IMR-90 (cell line): ENCODE results near the gene CDH13. TPM values are rescaled to one million over a fixed set of nuclear protein-coding genes. Genes with fewer than 3 reads are reported as not detected.

Experiments
- ATAC-seq: fragments of 200-7000 bp; cut with Tn5 transposase; 2 replicates; pipeline ENCODE4 v1.9.1; 2020; ENCODE audit warnings: low read depth, mild to moderate bottlenecking, moderate library complexity
- BruUV-seq: library from RNA; stranded (reverse); fragments of 400-500 nt; replicated peaks from 2 replicates; lab custom pipeline; 2021; lab: Mats Ljungman, UMichigan
- CTCF ChIA-PET: fragments of 300-600 bp; formaldehyde crosslinking; extraction: SDS; loops from one replicate; lab custom pipeline; 2021; ENCODE audit warnings: antibody characterized with exemption; lab: Yijun Ruan, JAX
- POLR2A ChIA-PET: fragments of 300-600 bp; sonication (Branson Sonifier 250); formaldehyde crosslinking; loops from one replicate; lab custom pipeline; 2022; ENCODE audit warnings: antibody characterized with exemption; ENCODE audit not compliant: unreplicated experiment; lab: Charles Lee
- DNase-seq: peaks from one replicate; pipeline ENCODE4 v3.0.0; 2013
- H2AFZ ChIP-seq: replicated peaks from 2 replicates; pipeline ENCODE3; 2013; ENCODE audit warnings: low read length, mild to moderate bottlenecking; ENCODE audit not compliant: poor library complexity
- H2AK5ac ChIP-seq: 2 replicates; pipeline ENCODE4 v1.6.1; 2013; ENCODE audit warnings: low read depth, low read length, inconsistent platforms
- H2AK9ac ChIP-seq: replicated peaks from 2 replicates; pipeline ENCODE3; 2013; ENCODE audit warnings: mild to moderate bottlenecking, low read depth, low read length, moderate library complexity; ENCODE audit not compliant: poor library complexity
- H2BK120ac ChIP-seq: 2 replicates; pipeline ENCODE4 v1.6.1; 2013; ENCODE audit warnings: low read depth, low read length, inconsistent platforms
- H2BK15ac ChIP-seq: 3 replicates; pipeline ENCODE4 v1.6.1; 2013; ENCODE audit warnings: low read depth, low read length, inconsistent platforms
- H2BK20ac ChIP-seq: 2 replicates; pipeline ENCODE4 v1.6.1; 2013; ENCODE audit warnings: low read depth, mild to moderate bottlenecking, inconsistent platforms, low read length, moderate library complexity
- H2BK5ac ChIP-seq: 2 replicates; pipeline ENCODE4 v1.6.1; 2013; ENCODE audit warnings: mild to moderate bottlenecking, low read depth, low read length, inconsistent platforms; ENCODE audit not compliant: poor library complexity, severe bottlenecking
- H3K14ac ChIP-seq: replicated peaks from 2 replicates; pipeline ENCODE4 v1.6.1; 2013; ENCODE audit warnings: low read depth, low read length, inconsistent platforms
- H3K18ac ChIP-seq: 2 replicates; pipeline ENCODE4 v1.6.1; 2013; ENCODE audit warnings: low read depth, low read length, control low read depth
- H3K23ac ChIP-seq: 2 replicates; pipeline ENCODE4 v1.6.1; 2013; ENCODE audit warnings: low read depth, low read length, inconsistent platforms
- H3K27ac ChIP-seq: 2 replicates; pipeline ENCODE4 v1.5.1; 2013; ENCODE audit warnings: mild to moderate bottlenecking, control low read depth, low read length; ENCODE audit not compliant: insufficient read depth
- H3K27me3 ChIP-seq: 2 replicates; pipeline ENCODE4 v1.6.1; 2013; ENCODE audit warnings: low read length; ENCODE audit not compliant: control insufficient read depth, insufficient read depth
- H3K36me3 ChIP-seq: 2 replicates; pipeline ENCODE4 v1.6.1; 2013; ENCODE audit warnings: low read length, mixed read lengths; ENCODE audit not compliant: control insufficient read depth, insufficient read depth
- H3K4ac ChIP-seq: 2 replicates; pipeline ENCODE4 v1.6.1; 2013; ENCODE audit warnings: low read depth, low read length, inconsistent platforms
- H3K4me1 ChIP-seq: 2 replicates; pipeline ENCODE4 v1.6.1; 2013; ENCODE audit warnings: low read length, mixed read lengths; ENCODE audit not compliant: control insufficient read depth, insufficient read depth
- H3K4me2 ChIP-seq: 2 replicates; pipeline ENCODE4 v1.6.1; 2013; ENCODE audit warnings: low read depth, mild to moderate bottlenecking, control low read depth, low read length, moderate library complexity
- H3K4me3 ChIP-seq: 2 replicates; pipeline ENCODE4 v1.5.1; 2013; ENCODE audit warnings: low read depth, mild to moderate bottlenecking, control low read depth, low read length, moderate library complexity; ENCODE audit not compliant: insufficient read depth
- H3K56ac ChIP-seq: 2 replicates; pipeline ENCODE4 v1.6.1; 2013; ENCODE audit warnings: low read length, inconsistent platforms; ENCODE audit not compliant: insufficient read depth; ENCODE audit errors: extremely low read depth
- H3K79me1 ChIP-seq, 2 experiments: 2 replicates each; pipeline ENCODE4 v1.6.1; 2013; ENCODE audit warnings: low read length in 2 of 2, inconsistent platforms in 1 of 2, low read depth in 1 of 2
- H3K9ac ChIP-seq: 2 replicates; pipeline ENCODE4 v1.6.1; 2013; ENCODE audit warnings: low read depth, low read length, control low read depth
- H3K9me1 ChIP-seq: 2 replicates; pipeline ENCODE4 v1.6.1; 2013; ENCODE audit warnings: low read length, inconsistent platforms; ENCODE audit not compliant: insufficient read depth
- H3K9me3 ChIP-seq: 2 replicates; pipeline ENCODE4 v1.6.1; 2013; ENCODE audit warnings: low read length; ENCODE audit not compliant: control insufficient read depth, insufficient read depth
- H4K20me1 ChIP-seq: 2 replicates; pipeline ENCODE4 v1.6.1; 2013; ENCODE audit warnings: low read length, inconsistent platforms; ENCODE audit not compliant: insufficient read depth
- H4K5ac ChIP-seq: 2 replicates; pipeline ENCODE4 v1.6.1; 2013; ENCODE audit warnings: mild to moderate bottlenecking, low read depth, low read length, control low read depth
- H4K8ac ChIP-seq, 2 experiments: 2 replicates each; pipeline ENCODE4 v1.6.1; 2013; ENCODE audit warnings: low read depth in 2 of 2, low read length in 2 of 2, control low read depth in 1 of 2, inconsistent platforms in 1 of 2
- H4K91ac ChIP-seq: 2 replicates; pipeline ENCODE4 v1.6.1; 2013; ENCODE audit warnings: low read depth, low read length, inconsistent platforms; ENCODE audit not compliant: insufficient read depth
- BHLHE40 ChIP-seq: fragments of 150-350 bp; IDR thresholded peaks from 2 replicates; pipeline ENCODE4 v1.6.1; 2016; ENCODE audit warnings: mild to moderate bottlenecking, low read depth, low read length
- CEBPB ChIP-seq: IDR thresholded peaks from 2 replicates; pipeline ENCODE4 v1.6.1; 2012; ENCODE audit warnings: low read depth, low read length, improper control_type of control experiment
- MXI1 ChIP-seq: IDR thresholded peaks from 2 replicates; pipeline ENCODE4 v1.6.1; 2012; ENCODE audit warnings: low read depth, mild to moderate bottlenecking, low read length, moderate library complexity, borderline replicate concordance
- NFE2L2 ChIP-seq: fragments of 150-350 bp; IDR thresholded peaks from 2 replicates; pipeline ENCODE4 v1.6.1; 2016; ENCODE audit warnings: low read depth, mild to moderate bottlenecking, low read length
- RAD21 ChIP-seq: IDR thresholded peaks from 2 replicates; pipeline ENCODE4 v1.6.1; 2012; ENCODE audit warnings: low read length, improper control_type of control experiment
- SMC3 ChIP-seq: fragments of 150-350 bp; IDR thresholded peaks from 2 replicates; pipeline ENCODE4 v1.6.1; 2016; ENCODE audit warnings: low read depth, mild to moderate bottlenecking, antibody characterized with exemption, low read length, moderate library complexity
- WGBS, 2 experiments: methylation state at CpG; one replicate each; pipeline versions ENCODE4 v1.1.5 to v1.1.7; 2013; ENCODE audit warnings: missing lambda C conversion rate in 2 of 2; ENCODE audit not compliant: insufficient read length in 1 of 2; ENCODE audit errors: extremely low coverage in 2 of 2; 5-methylcytosine and 5-hydroxymethylcytosine counted together
- dilution Hi-C: fragments of 300-500 bp; cut with HindIII; formaldehyde crosslinking; loops from one replicate; pipeline ENCODE4 v1.14.3; 2018; ENCODE audit warnings: low sequenced_read_pairs; ENCODE audit not compliant: unreplicated experiment
- in situ Hi-C: fragments of 300-500 bp; cut with MboI; formaldehyde crosslinking; loops from 3 replicates; pipeline ENCODE4 v1.14.3; 2019; ENCODE audit warnings: low sequenced_read_pairs, inconsistent platforms, mixed read lengths
- intact Hi-C: fragments of 100-400 bp; cut with micrococcal nuclease; formaldehyde crosslinking; loops from 2 replicates; pipeline ENCODE4 v1.10.0; 2022
- polyA plus RNA-seq, 3 experiments: library from polyadenylated mRNA; depleted of rRNA; stranded (reverse); fragments of >200 nt; gene quantifications; 2 replicates each; pipeline ENCODE4 v1.2.3, GENCODE V29; 2012; ENCODE audit warnings: low replicate concordance in 1 of 3
- total RNA-seq: library from RNA; depleted of rRNA; stranded (reverse); fragments of >200 nt; gene quantifications from 2 replicates; pipeline ENCODE4 v1.2.3, GENCODE V29; 2012
- TF ChIP-seq, protein P1 (sequence below): fragments of 150-350 bp; IDR thresholded peaks from 2 replicates; pipeline ENCODE4 v1.6.1; 2016; ENCODE audit warnings: low read depth, mild to moderate bottlenecking, low read length, moderate library complexity, borderline replicate concordance
- TF ChIP-seq, protein P2 (sequence below): conservative IDR thresholded peaks from 2 replicates; pipeline ENCODE4 v1.5.1; 2012; ENCODE audit warnings: mild to moderate bottlenecking, low read depth, low read length, improper control_type of control experiment

CDH13 gene
- total and polyA plus RNA-seq, 2 of the 4 experiments (the other 2 are of a cell fraction), result 61.6 to 74.7 TPM

DNA sequence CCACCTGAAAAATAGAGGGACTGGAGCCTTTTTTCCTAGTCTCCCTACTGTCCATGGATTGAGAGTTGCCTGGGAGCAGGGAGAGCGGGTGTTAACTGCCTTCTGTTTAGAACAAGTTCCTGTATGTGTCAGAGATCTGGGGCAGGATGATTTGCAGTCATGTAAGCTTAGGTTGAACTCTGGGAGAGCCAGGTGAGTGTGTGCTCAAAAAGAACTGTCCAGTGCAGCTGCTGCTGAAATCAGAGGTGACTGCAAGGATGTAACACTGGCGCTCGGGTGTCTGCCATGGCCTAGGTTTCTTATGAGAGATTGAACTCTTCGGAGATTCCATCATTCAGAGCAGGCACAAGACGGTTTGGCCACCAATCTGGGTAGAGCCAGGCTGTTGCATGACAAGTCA is 432.5 kb downstream of the CDH13 start:
- BruUV-seq, result no TSS peak
- Histone ChIP-seq H3K79me1 (no peaks in the 10 kb centered on the region), H3K9ac (no peak overlapping the region), H3K36me3 (no peaks in the 10 kb centered on the region), H3K4me1 (no peaks in the 10 kb centered on the region), H4K8ac (no peak overlapping the region), H4K91ac (no peak overlapping the region), H4K5ac (no peak overlapping the region), H3K18ac (no peak overlapping the region), H2AK5ac (no peak overlapping the region), H3K4me3 (no peak overlapping the region), H3K23ac (no peak overlapping the region), H3K9me3 (no peaks in the 10 kb centered on the region), H2BK120ac (no peak overlapping the region), H2BK15ac (no peak overlapping the region), H3K27ac (no peak overlapping the region), H3K9me1 (no peaks in the 10 kb centered on the region), H3K27me3 (no peaks in the 10 kb centered on the region), H4K20me1 (no peaks in the 10 kb centered on the region; the same call in 1 of the 2 replicates), H2BK5ac (no peak overlapping the region), H2AK9ac (no peak overlapping the region), H3K14ac (no peak overlapping the region), H3K4me2 (no peak overlapping the region), H3K56ac (no peak overlapping the region), H2AFZ (no peak overlapping the region), H3K4ac (no peak overlapping the region), H2BK20ac (no peak overlapping the region)
- ATAC-seq, result no peak
- ChIA-PET CTCF (no interaction called here), POLR2A (no interaction called here)
- WGBS, 2 experiments, result 69% methylated on average over 4 of the region's 5 CpGs; no CpG with 5 or more reads in 1 of the 2 experiments
- in situ Hi-C loops (no loop called here), dilution Hi-C loops (no loop called here), intact Hi-C loops (no loop called here)
- DNase-seq, result peak; percentile 11
- TF ChIP-seq RAD21 (no peak), SMC3 (no peak), BHLHE40 (no peak), NFE2L2 (no peak), CEBPB (no peak), MXI1 (no peak)
- TF ChIP-seq, protein P1, sequence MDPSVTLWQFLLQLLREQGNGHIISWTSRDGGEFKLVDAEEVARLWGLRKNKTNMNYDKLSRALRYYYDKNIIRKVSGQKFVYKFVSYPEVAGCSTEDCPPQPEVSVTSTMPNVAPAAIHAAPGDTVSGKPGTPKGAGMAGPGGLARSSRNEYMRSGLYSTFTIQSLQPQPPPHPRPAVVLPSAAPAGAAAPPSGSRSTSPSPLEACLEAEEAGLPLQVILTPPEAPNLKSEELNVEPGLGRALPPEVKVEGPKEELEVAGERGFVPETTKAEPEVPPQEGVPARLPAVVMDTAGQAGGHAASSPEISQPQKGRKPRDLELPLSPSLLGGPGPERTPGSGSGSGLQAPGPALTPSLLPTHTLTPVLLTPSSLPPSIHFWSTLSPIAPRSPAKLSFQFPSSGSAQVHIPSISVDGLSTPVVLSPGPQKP, result no peak
- TF ChIP-seq, protein P2, sequence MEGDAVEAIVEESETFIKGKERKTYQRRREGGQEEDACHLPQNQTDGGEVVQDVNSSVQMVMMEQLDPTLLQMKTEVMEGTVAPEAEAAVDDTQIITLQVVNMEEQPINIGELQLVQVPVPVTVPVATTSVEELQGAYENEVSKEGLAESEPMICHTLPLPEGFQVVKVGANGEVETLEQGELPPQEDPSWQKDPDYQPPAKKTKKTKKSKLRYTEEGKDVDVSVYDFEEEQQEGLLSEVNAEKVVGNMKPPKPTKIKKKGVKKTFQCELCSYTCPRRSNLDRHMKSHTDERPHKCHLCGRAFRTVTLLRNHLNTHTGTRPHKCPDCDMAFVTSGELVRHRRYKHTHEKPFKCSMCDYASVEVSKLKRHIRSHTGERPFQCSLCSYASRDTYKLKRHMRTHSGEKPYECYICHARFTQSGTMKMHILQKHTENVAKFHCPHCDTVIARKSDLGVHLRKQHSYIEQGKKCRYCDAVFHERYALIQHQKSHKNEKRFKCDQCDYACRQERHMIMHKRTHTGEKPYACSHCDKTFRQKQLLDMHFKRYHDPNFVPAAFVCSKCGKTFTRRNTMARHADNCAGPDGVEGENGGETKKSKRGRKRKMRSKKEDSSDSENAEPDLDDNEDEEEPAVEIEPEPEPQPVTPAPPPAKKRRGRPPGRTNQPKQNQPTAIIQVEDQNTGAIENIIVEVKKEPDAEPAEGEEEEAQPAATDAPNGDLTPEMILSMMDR, result no peak
